GM18499 (cell line): ENCODE data around the gene NR2C2AP.
A peak's percentile ranks its signal among the peaks of the same experiment; 100 is the strongest.

ENCODE experiments used
- ATAC-seq: cut with Tn5 transposase; IDR thresholded peaks from one replicate; pipeline ENCODE4 v1.9.1; 2021; ENCODE audit warnings: moderate number of reproducible peaks; ENCODE audit not compliant: insufficient read depth, unreplicated experiment

The NR2C2AP gene

DNA sequence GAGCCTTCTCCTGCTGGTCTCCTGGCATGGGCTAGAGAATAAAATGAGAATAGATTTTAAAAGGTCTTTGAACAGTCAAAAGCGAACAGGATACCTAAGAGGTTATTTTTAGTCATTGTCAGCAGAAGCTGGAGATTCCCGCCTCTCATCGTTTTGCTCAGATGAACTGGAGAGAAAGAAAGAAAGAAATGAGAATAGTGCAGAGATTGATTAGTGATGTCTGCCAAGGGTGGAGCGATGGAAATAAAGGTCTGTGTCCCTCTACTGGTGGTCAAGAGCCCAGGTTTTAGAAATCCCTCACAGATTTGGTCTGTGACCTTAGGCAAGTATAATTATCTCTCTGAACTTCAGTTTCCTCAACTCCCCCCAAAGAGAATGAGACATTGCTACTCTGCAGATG, 13.9 kb upstream of the NR2C2AP start:
- ATAC-seq = no peak

DNA sequence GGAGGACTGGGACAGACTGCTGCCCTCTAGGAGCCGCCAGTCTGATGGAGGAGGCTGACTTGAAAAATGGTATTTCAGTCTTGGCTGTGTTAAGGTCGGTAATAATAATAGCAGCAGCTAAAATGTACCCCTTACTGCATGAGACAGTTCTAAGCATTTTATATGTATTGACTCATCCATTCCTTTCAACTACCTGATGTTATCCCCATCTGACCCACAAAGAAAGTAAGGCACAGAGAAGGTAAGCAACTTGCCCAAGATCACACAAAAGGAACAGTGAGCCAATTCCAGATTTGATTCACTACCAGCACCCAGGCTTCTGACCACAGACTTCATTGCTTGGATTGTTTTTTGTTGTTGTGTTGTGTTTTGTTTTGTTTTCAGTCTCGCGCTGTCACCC, 12.6 kb upstream of the NR2C2AP start:
- ATAC-seq = no peak

- ATAC-seq = no peak
These were observed 11.7 kb upstream of the NR2C2AP start for GRCh38 chr19:19214892-19215291.

- no peak for ATAC-seq
These were observed 10.9 kb upstream of the NR2C2AP start for GRCh38 chr19:19214159-19214490.

GRCh38 chr19:19213426-19214158, 10.4 kb upstream of the NR2C2AP start:
- no peak for ATAC-seq

DNA sequence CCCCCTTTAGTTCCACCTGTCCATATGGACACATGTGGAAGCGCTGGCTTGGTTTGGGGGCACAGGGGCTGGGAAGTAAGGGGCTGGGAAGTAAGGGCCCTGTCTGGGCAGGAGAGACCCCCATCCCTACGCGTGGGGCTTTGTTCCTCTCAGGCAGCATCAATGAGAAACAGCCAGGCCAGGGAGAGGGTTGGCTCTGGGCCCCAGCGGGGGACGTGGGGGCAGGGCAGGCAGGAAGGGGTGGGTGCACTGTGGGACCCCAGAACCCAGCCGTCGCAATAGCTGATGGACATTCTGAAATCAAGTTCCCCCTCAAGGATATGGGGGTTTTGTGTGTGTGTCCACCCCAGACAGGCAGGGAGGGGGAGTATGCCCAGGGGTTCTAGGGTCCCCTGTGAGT, 9.7 kb upstream of the NR2C2AP start:
- ATAC-seq = no peak

DNA sequence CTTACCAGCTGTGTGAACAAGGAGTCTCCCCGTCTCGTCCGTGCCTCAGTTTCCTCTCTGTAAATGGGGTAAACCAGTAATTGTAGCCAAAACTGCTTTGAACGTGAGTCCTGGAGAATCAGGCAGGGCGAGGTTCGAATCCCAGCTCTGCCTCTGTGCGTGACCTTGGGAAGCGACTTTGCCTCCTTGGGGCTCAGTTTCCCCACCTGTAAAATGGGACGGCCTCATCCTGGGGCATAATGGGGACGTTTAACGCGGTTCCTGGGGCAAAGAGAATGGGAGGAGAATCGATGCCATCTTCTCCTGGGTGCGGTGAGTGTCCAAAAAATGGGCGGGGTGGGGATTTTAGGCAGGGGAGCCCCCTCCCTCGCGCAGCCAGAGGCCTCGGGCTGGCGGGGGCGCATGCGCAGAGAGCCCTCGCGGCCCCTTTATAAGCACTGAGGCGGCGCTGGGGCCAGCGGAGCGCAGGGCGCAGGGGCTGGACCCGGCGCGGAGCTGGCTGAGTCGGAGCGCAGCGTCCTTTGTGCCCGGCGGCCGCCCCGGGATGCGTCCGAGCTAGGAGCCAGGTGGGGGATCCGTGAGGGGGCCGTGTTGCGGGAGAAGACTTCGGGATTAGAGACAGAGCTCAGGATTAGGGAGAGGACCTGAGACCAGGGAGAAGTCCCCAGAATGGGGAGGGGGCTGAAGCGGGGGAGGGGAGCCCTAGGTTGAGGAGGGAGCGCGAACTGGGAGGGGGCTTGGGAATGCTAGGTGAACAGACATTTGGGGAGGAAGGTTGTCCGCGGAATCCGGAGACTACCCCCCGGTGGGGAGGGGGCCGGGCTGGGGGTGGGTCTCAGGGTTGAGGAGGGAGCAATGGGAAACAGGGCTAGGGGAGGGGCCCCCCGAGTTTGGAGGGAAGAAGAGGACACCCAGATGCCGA, 8.5 kb upstream of the NR2C2AP start, which contains the start of gene NCAN:
Gene NCAN, plus strand, starts transcription at position 460 of the 922 bp plus-strand sequence. CDS start 4,996 bp downstream, outside the sequence.
- ATAC-seq = no peak

- ATAC-seq = no peak
These were observed 6.2 kb upstream of the NR2C2AP start for GRCh38 chr19:19209372-19209771.

GRCh38 chr19:19207637-19208572, 4.7 kb upstream of the NR2C2AP start:
- ATAC-seq = no peak

GRCh38 chr19:19206938-19207337, 3.7 kb upstream of the NR2C2AP start:
- ATAC-seq = no peak

- ATAC-seq = no peak
These were observed 2.5 kb upstream of the NR2C2AP start for GRCh38 chr19:19205416-19206410.

DNA sequence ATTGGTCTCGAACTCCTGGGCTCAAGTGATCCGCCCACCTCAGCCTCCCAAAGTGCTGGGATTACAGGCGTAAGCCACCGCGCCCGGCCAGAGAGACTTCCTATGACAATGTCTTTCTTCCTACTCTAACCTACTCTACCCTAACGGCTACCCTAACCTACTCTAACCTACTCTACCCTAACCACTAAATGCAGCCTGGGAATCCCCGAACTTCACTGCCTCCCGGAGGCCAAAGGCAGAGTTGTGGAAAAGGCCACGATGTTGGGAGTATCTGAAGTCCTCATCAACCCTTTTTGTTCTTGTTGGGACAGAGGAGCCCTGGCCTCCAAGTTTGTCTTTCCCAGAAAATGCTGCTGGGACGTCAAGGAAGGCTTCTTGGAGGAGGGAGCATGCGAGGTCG, 967 bp upstream of the NR2C2AP start:
- ATAC-seq = no peak

GRCh38 chr19:19202707-19203011, 555 bp downstream of the NR2C2AP start:
- no peak for ATAC-seq

DNA sequence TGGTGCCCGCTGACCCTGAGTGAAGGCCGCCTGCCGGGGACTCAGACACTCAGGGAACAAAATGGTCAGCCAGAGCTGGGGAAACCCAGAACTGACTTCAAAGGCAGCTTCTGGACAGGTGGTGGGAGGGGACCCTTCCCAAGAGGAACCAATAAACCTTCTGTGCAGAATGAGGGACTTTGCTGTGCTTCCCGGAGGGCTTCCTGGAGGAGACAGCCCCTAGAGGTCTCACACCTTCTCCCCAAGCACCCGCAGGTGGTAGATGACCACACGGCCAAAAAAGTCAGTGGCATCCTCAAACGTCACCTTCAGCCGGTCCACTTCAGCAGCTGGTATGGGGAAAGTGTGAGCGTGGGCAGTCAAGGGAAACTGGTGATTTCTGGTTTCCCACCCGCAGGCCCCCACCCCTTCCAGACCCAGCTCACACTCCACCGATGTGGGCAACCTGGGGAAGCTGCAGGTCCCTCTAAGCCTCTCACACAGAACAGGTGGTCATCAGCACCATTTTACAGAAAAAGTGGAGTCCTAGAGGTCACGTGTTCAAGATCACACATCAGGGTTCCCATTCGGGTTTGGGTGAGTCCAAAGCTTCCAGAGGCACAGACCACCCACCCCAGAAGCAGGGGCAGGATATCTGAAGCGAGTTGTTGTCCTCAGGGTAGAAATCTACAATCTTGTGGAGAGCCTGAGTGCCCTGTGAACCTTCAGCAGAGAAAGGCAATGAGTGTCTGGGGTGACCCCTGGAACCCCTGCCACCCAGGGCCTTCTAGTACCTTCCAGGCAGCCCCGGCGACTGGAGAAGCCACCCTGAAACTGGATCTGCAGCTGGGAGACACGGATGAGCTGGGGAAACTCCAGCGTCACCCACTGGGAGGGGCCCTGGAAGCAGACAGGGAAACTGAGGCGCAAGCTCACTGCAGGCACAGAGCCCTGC, 1.2 kb downstream of the NR2C2AP start:
- no peak for ATAC-seq

GRCh38 chr19:19193926-19194325, 9.3 kb downstream of the NR2C2AP start:
- no peak for ATAC-seq

GRCh38 chr19:19192910-19193423, 10.2 kb downstream of the NR2C2AP start:
- no peak for ATAC-seq

DNA sequence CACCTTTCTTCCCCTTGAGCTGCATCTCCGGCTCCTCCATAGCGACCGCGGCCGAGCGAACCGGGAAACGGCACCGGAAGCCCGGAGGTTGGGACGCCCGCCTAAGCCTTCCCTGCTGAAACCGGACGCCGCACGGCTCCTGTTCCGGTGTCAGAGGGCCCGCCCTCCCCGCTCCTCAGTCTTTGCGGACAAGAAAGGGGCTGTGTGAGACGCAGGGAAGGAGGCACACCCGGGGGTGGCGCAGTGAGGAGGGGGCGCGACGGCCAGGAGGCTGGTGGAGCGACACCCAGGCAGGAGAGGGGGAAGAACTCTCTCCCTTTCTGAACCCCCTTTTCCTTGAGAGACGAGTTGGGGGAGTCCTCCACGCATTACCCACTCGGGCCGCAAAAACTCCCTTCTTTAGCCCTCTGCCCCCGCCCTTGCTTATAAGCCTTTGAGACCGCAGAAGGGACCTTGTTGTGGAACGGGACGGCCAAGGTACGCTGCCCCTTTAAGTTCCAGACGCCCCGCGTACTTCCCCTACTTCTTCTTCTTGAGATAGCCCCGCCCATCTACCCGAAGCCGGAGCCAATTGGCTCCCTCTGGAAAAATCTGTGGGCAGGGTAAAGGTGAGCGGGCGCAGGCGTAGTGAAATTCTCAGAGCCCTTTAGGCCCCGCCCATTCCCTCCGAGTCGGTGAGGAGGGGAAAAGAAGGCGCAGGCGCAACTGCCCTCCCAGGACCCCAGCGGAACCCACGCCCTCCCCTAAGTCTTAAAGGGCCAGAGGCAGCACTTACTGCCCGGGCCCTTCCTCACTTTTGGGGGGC, 10.9 kb downstream of the NR2C2AP start, which contains the start of the genes BORCS8 and RFXANK:
Gene BORCS8, minus strand, starts transcription at position 75 of the 805 bp plus-strand sequence. Its CDS starts 35 bp downstream, at position 40.
Gene RFXANK, plus strand, starts transcription at position 181 of the 805 bp plus-strand sequence. CDS start 1,689 bp downstream, outside the sequence.
- ATAC-seq = peak; percentile 71
